Hair follicle dermal papilla cell (primary cell): ENCODE data around the gene BTLA. TPM values are rescaled to one million over a fixed set of nuclear protein-coding genes. Genes with fewer than 3 reads are reported as not detected.

Experiments
- total RNA-seq: library from RNA; depleted of rRNA; stranded (reverse); fragments of >200 nt; gene quantifications from 2 replicates; pipeline ENCODE4 v1.2.3, GENCODE V29; 2012

BTLA gene, protein sequence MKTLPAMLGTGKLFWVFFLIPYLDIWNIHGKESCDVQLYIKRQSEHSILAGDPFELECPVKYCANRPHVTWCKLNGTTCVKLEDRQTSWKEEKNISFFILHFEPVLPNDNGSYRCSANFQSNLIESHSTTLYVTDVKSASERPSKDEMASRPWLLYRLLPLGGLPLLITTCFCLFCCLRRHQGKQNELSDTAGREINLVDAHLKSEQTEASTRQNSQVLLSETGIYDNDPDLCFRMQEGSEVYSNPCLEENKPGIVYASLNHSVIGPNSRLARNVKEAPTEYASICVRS
- under 0.01 TPM in 1 of 2 replicates, not detected in the other for total RNA-seq

DNA sequence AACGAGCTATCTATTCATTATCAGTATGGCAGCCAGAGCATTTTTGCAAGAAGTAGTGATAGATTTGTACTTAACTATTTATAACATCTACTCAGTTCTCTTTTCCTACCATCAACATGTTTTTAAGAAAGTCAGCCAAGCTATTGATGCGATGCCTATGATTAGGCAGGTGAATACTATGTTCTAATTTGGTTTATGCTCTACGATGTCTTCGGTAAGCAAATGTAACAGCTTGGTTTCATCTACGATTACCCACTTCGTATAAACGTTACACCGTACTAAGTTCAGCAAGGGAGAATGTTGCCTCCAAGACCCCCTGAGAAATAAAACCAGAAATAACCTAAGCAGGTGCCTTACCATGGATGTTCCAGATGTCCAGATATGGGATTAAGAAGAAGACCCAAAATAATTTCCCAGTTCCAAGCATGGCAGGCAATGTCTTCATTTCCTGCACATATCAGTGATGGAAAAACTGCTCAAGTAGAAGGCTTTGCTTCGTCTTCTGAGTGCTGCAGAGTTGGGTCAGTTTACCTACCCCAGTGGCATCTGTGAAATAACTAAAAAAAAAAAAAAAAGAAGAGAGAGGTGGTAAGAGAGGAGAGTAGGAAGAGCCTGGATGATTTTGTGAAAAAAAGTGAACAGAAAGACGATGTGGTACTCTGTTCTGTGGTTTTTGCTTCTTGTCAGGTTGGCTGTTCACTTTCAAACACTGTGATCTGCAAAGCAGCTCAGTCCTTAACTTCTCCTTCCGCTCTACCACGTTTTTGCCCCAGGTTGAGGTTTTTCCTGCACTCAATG is at the start of gene BTLA:
Gene BTLA, minus strand, starts transcription at position 559 of the 798 bp plus-strand sequence. Its CDS starts 114 bp downstream, at position 445.

Other genes starting within 250 kb of the BTLA start
- 1.3 TPM in 1 of 2 replicates, not detected in the other for gene SLC9C1, start 205.3 kb downstream of the BTLA start, total RNA-seq
- gene CD200, start 166.3 kb downstream of the BTLA start, total RNA-seq = 0.12 TPM in 1 of 2 replicates, not detected in the other
- gene ATG3, start 62.5 kb upstream of the BTLA start, total RNA-seq = 52.7 and 61.7 TPM in 2 replicates
- gene SLC35A5, start 62.6 kb upstream of the BTLA start, total RNA-seq = 24.2 and 48.7 TPM in 2 replicates
- 770 and 854 TPM in 2 replicates for gene CCDC80, start 141.7 kb upstream of the BTLA start, total RNA-seq